IgD-negative memory B cell (primary cell): ENCODE data around the gene CERS5. TPM values are rescaled to one million over a fixed set of nuclear protein-coding genes. Genes with fewer than 3 reads are reported as not detected.

Experiments used
- H3K27ac Mint-ChIP-seq, 3 donors: one replicate each; pipeline ENCODE4 v1.8.0; 2020 to 2022; ENCODE audit warnings: mild to moderate bottlenecking in 3 of 3, mixed read lengths in 3 of 3, moderate library complexity in 1 of 3
- H3K27me3 Mint-ChIP-seq: one replicate; pipeline ENCODE4 v1.8.0; 2021; ENCODE audit warnings: mixed read lengths
- H3K36me3 Mint-ChIP-seq: one replicate; pipeline ENCODE4 v1.8.0; 2020; ENCODE audit warnings: mild to moderate bottlenecking, mixed read lengths
- H3K4me1 Mint-ChIP-seq, 3 donors: one replicate each; pipeline ENCODE4 v1.8.0; 2020 to 2022; ENCODE audit warnings: mixed read lengths in 3 of 3, mild to moderate bottlenecking in 1 of 3
- H3K4me3 Mint-ChIP-seq, 4 donors: one replicate each; pipeline ENCODE4 v1.8.0; 2020 to 2022; ENCODE audit warnings: mild to moderate bottlenecking in 4 of 4, mixed read lengths in 4 of 4, moderate library complexity in 3 of 4
- H3K9me3 Mint-ChIP-seq, 3 donors: one replicate each; pipeline ENCODE4 v1.8.0; 2020 to 2021; ENCODE audit warnings: mixed read lengths in 3 of 3, mild to moderate bottlenecking in 1 of 3
- polyA plus RNA-seq: library from polyadenylated mRNA; unstranded; fragments of 300-500 nt; fragmentation: Illumina TruSeq; gene quantifications from one replicate; pipeline ENCODE4 v1.2.3, GENCODE V29; 2021

CERS5 gene
- 30.7 TPM for polyA plus RNA-seq

DNA sequence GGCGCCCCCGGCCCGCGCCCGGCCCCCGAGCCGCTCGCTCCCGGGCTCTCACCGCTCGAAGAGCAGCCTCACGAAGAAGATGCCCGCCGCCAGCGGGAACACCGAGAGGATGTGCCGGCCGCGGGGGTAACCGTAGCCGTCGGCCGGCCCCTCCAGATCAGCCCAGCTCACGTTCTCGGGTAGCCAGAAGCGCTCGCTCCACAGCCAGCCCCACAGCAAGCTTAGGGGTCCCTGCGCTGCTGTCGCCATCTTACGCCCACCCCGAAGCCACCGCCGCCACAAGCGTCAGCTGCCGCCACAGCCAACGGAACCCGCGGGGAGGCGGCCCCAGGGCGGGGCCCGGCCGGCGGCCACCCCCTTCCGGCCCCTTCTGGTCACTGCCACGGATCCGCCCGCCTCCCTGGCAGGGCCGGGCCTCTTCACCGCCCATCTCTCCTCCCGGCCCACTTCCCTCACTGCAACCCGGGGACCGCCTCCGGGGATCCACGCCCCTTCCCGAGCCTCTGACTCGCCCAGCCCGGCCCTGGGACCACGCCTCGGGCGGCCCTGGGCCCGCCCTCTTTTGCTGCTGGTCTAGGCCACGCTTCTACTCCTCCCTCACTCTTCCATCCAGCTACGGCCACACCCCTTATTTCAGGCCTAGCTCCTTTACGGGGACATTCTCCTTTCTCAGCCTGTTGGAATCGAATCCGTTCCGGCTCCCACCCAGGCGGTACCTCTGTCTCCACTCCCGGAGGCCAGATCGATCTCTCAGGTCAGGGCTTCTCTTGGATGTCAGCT lies at the start of gene CERS5:
TSS of gene CERS5 (minus strand) at position 321 of the 780 bp plus-strand sequence. CDS start at position 249, 72 bp downstream.
- Mint-ChIP-seq H3K27ac (peak within 1 kb of the TSS; percentile 33 to 96 (median 94)), H3K27me3 (no peaks in the 10 kb centered on the region), H3K36me3 (peaks cover 2% of the 10 kb centered on the region), H3K4me1 (peaks cover 12 to 19% (median 17%) of the 10 kb centered on the region in 3 donors), H3K9me3 (no peaks in the 10 kb centered on the region), H3K4me3 (peak within 1 kb of the TSS; percentile 90 to 97 (median 91))

DNA sequence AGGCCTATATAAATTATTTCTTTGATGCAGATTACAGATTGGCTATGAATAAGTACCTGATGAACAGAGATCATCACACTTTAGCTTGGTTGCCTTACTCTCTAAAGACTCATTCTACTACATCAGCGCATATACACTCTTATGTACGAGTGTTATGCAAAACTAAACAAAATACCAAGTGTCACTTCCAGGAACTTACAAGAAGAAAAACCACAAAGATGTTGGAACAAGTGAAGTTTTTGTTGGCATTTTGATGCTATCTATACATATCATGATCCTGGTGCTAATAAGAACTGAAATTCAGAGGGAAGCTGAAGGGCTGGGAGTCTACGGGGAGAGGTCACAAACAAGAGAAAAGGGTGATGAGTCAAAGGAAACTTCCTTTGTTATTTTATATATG lies 47.9 kb upstream of the CERS5 start:
- Mint-ChIP-seq H3K9me3 (no peaks in the 10 kb centered on the region), H3K27me3 (no peaks in the 10 kb centered on the region), H3K27ac (no peak overlapping the region), H3K4me1 (peaks cover 4 to 8% (median 7%) of the 10 kb centered on the region in 3 donors), H3K36me3 (peaks cover 2% of the 10 kb centered on the region), H3K4me3 (no peak overlapping the region)

DNA sequence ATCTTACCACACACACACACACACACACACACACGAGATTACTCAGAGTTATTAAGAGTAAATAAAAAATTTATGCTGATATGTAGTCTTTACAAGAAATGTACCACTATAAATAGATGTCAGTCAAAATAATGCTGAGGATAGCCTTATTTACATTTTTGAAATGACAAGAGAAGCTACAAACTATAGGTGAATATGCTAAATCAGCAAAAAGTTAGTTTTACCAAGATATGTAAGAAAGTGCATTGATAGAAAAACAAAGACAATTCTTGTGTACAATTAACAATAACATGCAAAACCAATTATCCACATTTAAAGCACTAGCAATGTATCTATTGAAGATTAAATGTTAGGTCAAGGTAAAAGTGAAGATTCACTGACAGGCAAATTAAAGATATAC lies 46.8 kb upstream of the CERS5 start:
- H3K27me3 Mint-ChIP-seq, result no peaks in the 10 kb centered on the region
- no peaks in the 10 kb centered on the region for H3K9me3 Mint-ChIP-seq
- peaks cover 2% of the 10 kb centered on the region for H3K36me3 Mint-ChIP-seq
- no peak overlapping the region for H3K4me3 Mint-ChIP-seq
- peaks cover 3 to 8% (median 7%) of the 10 kb centered on the region in 3 donors for H3K4me1 Mint-ChIP-seq
- H3K27ac Mint-ChIP-seq, result peak overlapping the region in 1 of 3 donors; percentile 27

- Mint-ChIP-seq H3K4me3 (no peak overlapping the region), H3K27ac (peak overlapping the region in 1 of 3 donors; percentile 27), H3K4me1 (peaks cover 3 to 8% (median 7%) of the 10 kb centered on the region in 3 donors), H3K36me3 (peaks cover 4% of the 10 kb centered on the region), H3K9me3 (no peaks in the 10 kb centered on the region), H3K27me3 (no peaks in the 10 kb centered on the region)
Observed at GRCh38 chr12:50213439-50213838, 46.3 kb upstream of the CERS5 start.

- Mint-ChIP-seq H3K9me3 (peaks cover 0 to 3% (median 0%) of the 10 kb centered on the region in 3 donors), H3K36me3 (peaks cover 4% of the 10 kb centered on the region), H3K4me1 (peaks cover 3 to 8% (median 6%) of the 10 kb centered on the region in 3 donors), H3K27me3 (no peaks in the 10 kb centered on the region), H3K4me3 (no peak overlapping the region), H3K27ac (no peak overlapping the region)
Observed at GRCh38 chr12:50212071-50212467, 44.9 kb upstream of the CERS5 start.

- Mint-ChIP-seq H3K27ac (peak overlapping the region in 1 of 3 donors; percentile 59), H3K4me1 (peaks cover 3 to 8% (median 6%) of the 10 kb centered on the region in 3 donors), H3K4me3 (peak overlapping the region in 1 of 4 donors; percentile 43), H3K27me3 (no peaks in the 10 kb centered on the region), H3K9me3 (peaks cover 0 to 3% (median 0%) of the 10 kb centered on the region in 3 donors), H3K36me3 (peaks cover 4% of the 10 kb centered on the region)
Observed at GRCh38 chr12:50211392-50212070, 44.4 kb upstream of the CERS5 start.

GRCh38 chr12:50207424-50207823 lies 40.3 kb upstream of the CERS5 start:
- H3K4me3 Mint-ChIP-seq, result peak overlapping the region in 1 of 4 donors; percentile 5
- peak overlapping the region in 1 of 3 donors; percentile 35 for H3K27ac Mint-ChIP-seq

DNA sequence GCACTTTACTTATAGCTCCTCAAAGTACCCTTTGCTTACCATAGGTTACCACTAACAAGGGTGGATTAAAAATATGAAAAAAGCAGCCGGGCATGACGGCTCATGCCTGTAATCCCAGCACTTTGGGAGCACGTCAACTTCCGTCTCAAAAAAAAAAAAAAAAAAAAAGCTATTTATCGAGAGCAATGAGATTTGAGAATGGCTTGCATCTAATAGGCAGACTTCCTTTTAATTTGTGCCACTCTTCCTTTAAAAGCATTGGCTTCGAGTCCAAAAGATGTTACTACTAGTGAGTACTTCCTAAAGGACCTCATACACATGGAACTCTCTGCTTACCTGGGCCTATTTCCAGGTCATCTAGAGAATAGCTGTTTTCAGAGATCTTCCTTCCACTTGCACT lies 38.5 kb upstream of the CERS5 start:
- Mint-ChIP-seq H3K4me1 (no peaks in the 10 kb centered on the region), H3K4me3 (no peak overlapping the region), H3K27me3 (no peaks in the 10 kb centered on the region), H3K27ac (no peak overlapping the region), H3K9me3 (peaks cover 0 to 3% (median 0%) of the 10 kb centered on the region in 3 donors), H3K36me3 (peaks cover 3% of the 10 kb centered on the region)

More at GRCh38 chr12:50207424-50207823, 40.3 kb upstream of the CERS5 start:
- peaks cover 0 to 4% (median 4%) of the 10 kb centered on the region in 3 donors for H3K4me1 Mint-ChIP-seq
- peaks cover 3% of the 10 kb centered on the region for H3K36me3 Mint-ChIP-seq
- H3K9me3 Mint-ChIP-seq, result peaks cover 0 to 3% (median 0%) of the 10 kb centered on the region in 3 donors
- H3K27me3 Mint-ChIP-seq, result no peaks in the 10 kb centered on the region

DNA sequence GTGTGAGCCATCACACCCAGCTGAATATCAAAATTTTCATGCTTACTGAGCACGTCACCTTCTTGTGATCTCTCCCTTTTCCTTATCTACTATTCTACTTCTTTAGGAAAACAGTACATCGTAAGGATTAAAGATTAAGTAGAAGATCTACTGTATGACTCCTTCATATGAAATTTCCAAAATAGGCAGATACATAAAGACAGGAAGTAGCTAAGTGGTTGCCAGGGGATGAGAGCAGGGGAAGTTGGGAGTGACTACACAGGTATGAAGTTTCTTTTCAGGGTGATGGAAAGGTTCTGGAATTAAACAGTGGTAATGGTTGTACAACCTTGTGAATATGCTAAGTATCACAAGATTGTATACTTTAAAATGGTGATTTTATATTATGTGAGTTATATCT lies 36.5 kb upstream of the CERS5 start:
- H3K4me3 Mint-ChIP-seq, result no peak overlapping the region
- H3K36me3 Mint-ChIP-seq, result peaks cover 4% of the 10 kb centered on the region
- H3K27ac Mint-ChIP-seq, result no peak overlapping the region
- no peaks in the 10 kb centered on the region for H3K4me1 Mint-ChIP-seq
- H3K27me3 Mint-ChIP-seq, result no peaks in the 10 kb centered on the region
- peaks cover 0 to 3% (median 0%) of the 10 kb centered on the region in 3 donors for H3K9me3 Mint-ChIP-seq

DNA sequence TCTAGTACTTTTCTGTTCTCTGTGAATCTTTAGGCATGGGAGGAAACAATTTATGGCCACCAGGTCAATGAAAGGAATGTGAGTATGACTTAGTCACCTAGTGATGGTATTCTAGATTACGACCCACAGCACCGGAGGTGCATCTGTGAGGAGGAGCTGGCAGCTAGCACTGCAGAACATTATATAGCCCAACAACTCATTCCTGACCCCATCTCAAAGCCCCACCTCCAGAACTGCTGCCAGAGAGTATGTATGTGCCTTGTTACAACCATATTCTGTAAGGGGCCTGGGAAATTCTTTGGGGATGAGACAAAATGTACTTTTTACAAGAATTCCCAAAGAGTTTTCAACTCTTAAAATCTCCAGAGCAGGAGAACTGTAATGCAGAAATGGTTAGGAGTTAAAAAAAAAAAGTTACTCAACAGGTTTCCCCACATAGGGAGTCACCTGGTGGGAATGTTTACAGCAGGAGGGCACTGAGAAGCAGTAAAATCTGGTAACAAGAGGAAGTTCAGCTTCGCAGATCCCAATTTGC lies 34.9 kb upstream of the CERS5 start:
- Mint-ChIP-seq H3K36me3 (peaks cover 4% of the 10 kb centered on the region), H3K9me3 (no peaks in the 10 kb centered on the region), H3K27ac (no peak overlapping the region), H3K27me3 (no peaks in the 10 kb centered on the region), H3K4me1 (no peaks in the 10 kb centered on the region), H3K4me3 (peak overlapping the region in 1 of 4 donors; percentile 43)

- no peaks in the 10 kb centered on the region for H3K9me3 Mint-ChIP-seq
- H3K27ac Mint-ChIP-seq, result no peak overlapping the region
- H3K4me1 Mint-ChIP-seq, result no peaks in the 10 kb centered on the region
- H3K27me3 Mint-ChIP-seq, result no peaks in the 10 kb centered on the region
- H3K4me3 Mint-ChIP-seq, result no peak overlapping the region
- peaks cover 7% of the 10 kb centered on the region for H3K36me3 Mint-ChIP-seq
Observed at GRCh38 chr12:50200552-50201273, 33.5 kb upstream of the CERS5 start.

- H3K4me1 Mint-ChIP-seq, result no peaks in the 10 kb centered on the region
- H3K9me3 Mint-ChIP-seq, result no peaks in the 10 kb centered on the region
- no peak overlapping the region for H3K4me3 Mint-ChIP-seq
- H3K36me3 Mint-ChIP-seq, result peaks cover 7% of the 10 kb centered on the region
- no peaks in the 10 kb centered on the region for H3K27me3 Mint-ChIP-seq
- H3K27ac Mint-ChIP-seq, result no peak overlapping the region
Observed at GRCh38 chr12:50198829-50199228, 31.7 kb upstream of the CERS5 start.

DNA sequence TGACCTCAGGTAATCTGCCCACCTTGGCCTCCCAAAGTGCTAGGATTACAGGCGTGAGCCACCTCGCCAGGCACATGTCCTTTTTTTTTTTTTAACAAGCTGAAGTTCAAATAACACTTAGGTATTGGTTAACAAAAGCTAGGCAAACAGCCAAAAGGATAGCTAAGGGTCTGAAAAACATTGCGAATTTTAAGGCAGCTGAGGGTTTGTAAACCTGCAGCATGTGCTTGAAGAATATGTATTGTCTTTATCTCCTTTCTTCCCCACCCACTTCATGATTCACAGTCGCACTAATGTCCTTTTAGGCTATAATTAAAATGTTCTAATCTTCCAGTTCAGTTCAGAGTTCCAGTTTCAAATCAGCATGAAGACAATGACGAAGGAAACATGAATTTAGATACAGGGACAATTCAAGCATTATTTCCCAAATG lies 30.1 kb upstream of the CERS5 start:
- H3K27me3 Mint-ChIP-seq, result no peaks in the 10 kb centered on the region
- H3K4me1 Mint-ChIP-seq, result no peaks in the 10 kb centered on the region
- H3K9me3 Mint-ChIP-seq, result no peaks in the 10 kb centered on the region
- H3K27ac Mint-ChIP-seq, result no peak overlapping the region
- H3K36me3 Mint-ChIP-seq, result peaks cover 5% of the 10 kb centered on the region
- H3K4me3 Mint-ChIP-seq, result no peak overlapping the region

DNA sequence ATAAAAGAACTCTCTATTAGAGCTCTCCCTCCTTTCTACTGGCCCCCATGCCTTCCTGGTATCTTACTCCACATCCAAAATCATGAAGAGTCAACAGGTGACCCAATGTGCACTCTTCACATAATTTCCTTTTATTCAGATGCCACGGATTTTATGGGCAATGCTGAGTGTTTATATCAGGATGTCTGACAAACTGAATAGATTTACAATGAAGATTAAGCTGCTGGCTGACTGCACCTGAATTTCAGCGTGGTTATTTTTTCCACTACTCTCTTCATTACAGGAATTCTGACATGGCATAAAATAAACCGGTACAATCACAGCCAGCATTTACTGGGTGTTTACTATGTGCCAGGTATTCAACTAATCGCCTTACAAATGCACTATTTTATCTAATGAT lies 29.4 kb upstream of the CERS5 start:
- H3K4me1 Mint-ChIP-seq, result no peaks in the 10 kb centered on the region
- no peaks in the 10 kb centered on the region for H3K9me3 Mint-ChIP-seq
- H3K27me3 Mint-ChIP-seq, result no peaks in the 10 kb centered on the region
- H3K36me3 Mint-ChIP-seq, result peaks cover 5% of the 10 kb centered on the region
- no peak overlapping the region for H3K4me3 Mint-ChIP-seq
- no peak overlapping the region for H3K27ac Mint-ChIP-seq

DNA sequence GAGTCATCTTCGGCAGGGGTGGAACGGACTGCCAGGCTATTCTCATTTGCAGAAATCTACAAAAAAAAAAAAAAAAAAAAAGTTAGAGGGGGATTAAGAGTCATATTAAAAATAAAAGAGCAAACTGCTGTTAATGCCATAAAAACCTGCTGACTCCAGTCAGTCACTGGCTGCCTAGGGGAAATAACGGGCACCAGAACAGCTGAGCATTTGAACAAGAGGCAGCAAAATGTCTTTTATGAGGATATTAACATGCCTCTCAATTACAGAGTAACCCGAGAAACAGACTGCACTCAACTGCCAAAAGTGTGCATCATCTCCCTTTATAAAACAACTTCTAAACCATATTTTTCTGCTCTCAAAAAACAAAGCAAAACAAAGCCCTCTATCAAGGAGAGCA lies 28.7 kb upstream of the CERS5 start:
- Mint-ChIP-seq H3K36me3 (peaks cover 5% of the 10 kb centered on the region), H3K4me3 (no peak overlapping the region), H3K4me1 (no peaks in the 10 kb centered on the region), H3K9me3 (no peaks in the 10 kb centered on the region), H3K27me3 (no peaks in the 10 kb centered on the region), H3K27ac (no peak overlapping the region)
